Peyer's patch (tissue), 4 donors: ENCODE results near the gene TM2D3.

ENCODE experiments used
- POLR2A ChIP-seq, 2 donors: fragments of 450-650 bp; IDR thresholded peaks; one replicate each; pipeline ENCODE4 v1.5.1; 2017; ENCODE audit warnings: antibody characterized with exemption in 2 of 2, mild to moderate bottlenecking in 2 of 2, moderate library complexity in 2 of 2
- TF ChIP-seq, protein P1 (sequence below), 6 experiments: fragments of 450-650 bp in 4 of 6; fragments of 200-600 bp in 2 of 6; sonication (generic) in 1 of 6; IDR thresholded peaks; one replicate each; pipeline ENCODE4 v1.5.1; 2017 to 2019; ENCODE audit warnings: antibody characterized with exemption in 6 of 6, mild to moderate bottlenecking in 3 of 6, moderate library complexity in 1 of 6

DNA sequence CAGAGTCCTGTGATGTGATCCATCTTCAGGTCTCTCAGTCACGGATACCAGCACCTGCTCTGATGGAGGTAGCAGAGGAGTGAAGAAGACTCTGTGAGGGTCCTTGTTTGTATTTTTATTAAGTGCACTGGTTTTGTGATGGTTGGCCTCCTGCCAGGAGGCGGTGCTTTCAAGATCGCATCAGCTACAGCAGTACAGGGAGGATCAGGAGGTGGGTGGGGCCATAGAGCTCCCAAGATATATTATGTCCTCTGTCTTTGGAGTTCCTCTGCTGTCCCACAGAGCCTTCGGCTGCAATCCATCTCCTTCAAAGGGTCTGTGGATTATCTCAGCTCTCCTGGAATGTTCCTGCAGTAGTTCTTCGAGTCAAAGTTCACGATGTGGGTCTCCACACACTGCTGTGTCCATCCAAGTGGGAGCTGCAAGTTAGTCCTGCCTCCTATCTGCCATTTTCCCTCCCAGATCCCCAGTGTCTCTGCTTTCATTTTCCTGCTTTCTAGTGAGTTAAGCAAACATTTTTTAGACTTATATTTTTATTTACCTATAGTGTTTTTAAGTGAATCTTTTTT lies 54.7 kb downstream of the TM2D3 start:
- TF ChIP-seq, protein P1, sequence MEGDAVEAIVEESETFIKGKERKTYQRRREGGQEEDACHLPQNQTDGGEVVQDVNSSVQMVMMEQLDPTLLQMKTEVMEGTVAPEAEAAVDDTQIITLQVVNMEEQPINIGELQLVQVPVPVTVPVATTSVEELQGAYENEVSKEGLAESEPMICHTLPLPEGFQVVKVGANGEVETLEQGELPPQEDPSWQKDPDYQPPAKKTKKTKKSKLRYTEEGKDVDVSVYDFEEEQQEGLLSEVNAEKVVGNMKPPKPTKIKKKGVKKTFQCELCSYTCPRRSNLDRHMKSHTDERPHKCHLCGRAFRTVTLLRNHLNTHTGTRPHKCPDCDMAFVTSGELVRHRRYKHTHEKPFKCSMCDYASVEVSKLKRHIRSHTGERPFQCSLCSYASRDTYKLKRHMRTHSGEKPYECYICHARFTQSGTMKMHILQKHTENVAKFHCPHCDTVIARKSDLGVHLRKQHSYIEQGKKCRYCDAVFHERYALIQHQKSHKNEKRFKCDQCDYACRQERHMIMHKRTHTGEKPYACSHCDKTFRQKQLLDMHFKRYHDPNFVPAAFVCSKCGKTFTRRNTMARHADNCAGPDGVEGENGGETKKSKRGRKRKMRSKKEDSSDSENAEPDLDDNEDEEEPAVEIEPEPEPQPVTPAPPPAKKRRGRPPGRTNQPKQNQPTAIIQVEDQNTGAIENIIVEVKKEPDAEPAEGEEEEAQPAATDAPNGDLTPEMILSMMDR (IDR thresholded peaks at IDR 0.05) = no peak
- no peak for TF ChIP-seq POLR2A (IDR thresholded peaks at IDR 0.05)
